Ishikawa (cell line): ENCODE data around the gene SIAH1.

Source experiments
- TAF1 ChIP-seq: IDR thresholded peaks from 2 replicates; pipeline ENCODE4 v1.6.1; 2012; ENCODE audit warnings: low read depth, mild to moderate bottlenecking
- TF ChIP-seq, protein P1 (sequence below): IDR thresholded peaks from 2 replicates; pipeline ENCODE4 v1.6.1; 2012

DNA sequence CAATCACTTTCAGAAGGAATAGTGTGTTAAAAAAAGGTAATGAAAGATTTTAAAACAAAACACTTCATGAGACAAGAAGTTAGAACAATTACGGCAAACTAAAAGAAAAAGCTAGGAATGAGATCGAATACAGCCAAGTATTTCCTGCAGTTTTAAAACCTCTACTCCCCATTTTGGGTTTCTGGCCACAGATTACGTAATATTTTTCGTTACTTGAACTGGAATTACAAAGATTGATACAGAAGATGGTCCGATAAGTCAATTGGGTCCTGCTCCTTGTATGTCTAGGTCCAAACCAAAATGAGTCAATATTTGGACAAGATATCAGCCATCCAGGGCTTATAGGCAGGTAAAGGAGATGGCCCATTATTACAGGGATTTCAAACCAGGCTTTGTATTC, 52.2 kb downstream of the SIAH1 start:
- no peak for TF ChIP-seq TAF1
- TF ChIP-seq, protein P1, sequence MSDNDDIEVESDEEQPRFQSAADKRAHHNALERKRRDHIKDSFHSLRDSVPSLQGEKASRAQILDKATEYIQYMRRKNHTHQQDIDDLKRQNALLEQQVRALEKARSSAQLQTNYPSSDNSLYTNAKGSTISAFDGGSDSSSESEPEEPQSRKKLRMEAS, result no peak
